H1 (cell line): ENCODE data around the gene L1TD1. TPM values are rescaled to one million over a fixed set of nuclear protein-coding genes. Genes with fewer than 3 reads are reported as not detected.

ENCODE experiments used
- CTCF ChIA-PET: fragments of 300-600 bp; sonication (Branson Sonifier 250); formaldehyde crosslinking; loops from one replicate; lab custom pipeline; 2021; ENCODE audit not compliant: partially characterized antibody; lab: Charles Lee
- POLR2A ChIA-PET: fragments of 300-600 bp; sonication (Branson Sonifier 250); formaldehyde crosslinking; loops from one replicate; lab custom pipeline; 2021; ENCODE audit warnings: inconsistent platforms; ENCODE audit not compliant: partially characterized antibody; lab: Charles Lee
- DNase-seq, 2 experiments: peaks; one replicate each; pipeline versions ENCODE4 v3.0.0 to v3.0.0-alpha.2; 2010 to 2022; ENCODE audit warnings: low spot score in 2 of 2, low read depth in 1 of 2, mixed read lengths in 1 of 2
- FAIRE-seq: peaks from 2 replicates; lab custom pipeline; 2011; peaks lifted over from hg19 to GRCh38; lab: Jason Lieb, UNC
- H2AFZ ChIP-seq: 2 replicates; pipeline ENCODE4 v1.8.1; 2012; ENCODE audit warnings: low read length, inconsistent platforms
- H2AK5ac ChIP-seq: 2 replicates; pipeline ENCODE4 v1.6.1; 2013; ENCODE audit warnings: low read depth, low read length
- H2BK120ac ChIP-seq: replicated peaks from 2 replicates; pipeline ENCODE3; 2013; ENCODE audit warnings: low read depth, low read length, inconsistent platforms
- H2BK12ac ChIP-seq: 2 replicates; pipeline ENCODE4 v1.6.1; 2013; ENCODE audit warnings: low read depth, low read length
- H2BK15ac ChIP-seq: 2 replicates; pipeline ENCODE4 v1.6.1; 2013; ENCODE audit warnings: low read length
- H2BK20ac ChIP-seq: 2 replicates; pipeline ENCODE4 v1.6.1; 2013; ENCODE audit warnings: low read length
- H2BK5ac ChIP-seq: 2 replicates; pipeline ENCODE4 v1.6.1; 2013; ENCODE audit warnings: low read depth, low read length
- H3K14ac ChIP-seq: 2 replicates; pipeline ENCODE4 v1.6.1; 2013; ENCODE audit warnings: inconsistent platforms; ENCODE audit not compliant: insufficient read length
- H3K18ac ChIP-seq: 2 replicates; pipeline ENCODE4 v1.6.1; 2013; ENCODE audit warnings: low read length; ENCODE audit errors: extremely low read depth
- H3K23ac ChIP-seq: 2 replicates; pipeline ENCODE4 v1.6.1; 2013; ENCODE audit warnings: inconsistent platforms; ENCODE audit not compliant: insufficient read length
- H3K23me2 ChIP-seq: 2 replicates; pipeline ENCODE4 v1.6.1; 2013; ENCODE audit warnings: low read depth, low read length
- H3K27ac ChIP-seq: 2 replicates; pipeline ENCODE4 v1.6.1; 2011; ENCODE audit warnings: low read depth, low read length, inconsistent platforms
- H3K27me3 ChIP-seq, 4 experiments: replicated peaks in 1 of 4; 1 replicate in 1 of 4; 2 replicates in 3 of 4; pipeline versions ENCODE4 v1.6.1 to v1.8.1; 2011 to 2013; ENCODE audit warnings: low read length in 3 of 4, mild to moderate bottlenecking in 3 of 4, inconsistent platforms in 2 of 4, mixed read lengths in 2 of 4, moderate library complexity in 1 of 4; ENCODE audit not compliant: control insufficient read depth in 3 of 4, insufficient read depth in 3 of 4; ENCODE audit errors: extremely low read depth in 1 of 4
- H3K36me3 ChIP-seq, 4 experiments: 2 replicates each; pipeline versions ENCODE4 v1.6.1 to v1.8.1; 2011 to 2013; ENCODE audit warnings: mild to moderate bottlenecking in 4 of 4, low read length in 3 of 4, moderate library complexity in 2 of 4, control low read depth in 1 of 4, inconsistent platforms in 1 of 4; ENCODE audit not compliant: insufficient read depth in 4 of 4, control insufficient read depth in 2 of 4
- H3K4ac ChIP-seq: replicated peaks from 2 replicates; pipeline ENCODE3; 2013; ENCODE audit warnings: low read length, low read depth, mixed read lengths, inconsistent platforms; ENCODE audit not compliant: insufficient read length
- H3K4me1 ChIP-seq, 4 experiments: replicated peaks in 1 of 4; 1 replicate in 1 of 4; 2 replicates in 3 of 4; pipeline versions ENCODE4 v1.6.1 to v1.8.1; 2011 to 2013; ENCODE audit warnings: low read length in 3 of 4, inconsistent platforms in 2 of 4, mixed read lengths in 1 of 4; ENCODE audit not compliant: insufficient read depth in 4 of 4, control insufficient read depth in 3 of 4
- H3K4me2 ChIP-seq, 2 experiments: 2 replicates each; pipeline versions ENCODE4 v1.6.1 to v1.8.1; 2011 to 2013; ENCODE audit warnings: low read depth in 2 of 2, low read length in 2 of 2, control low read depth in 1 of 2, inconsistent platforms in 1 of 2, mild to moderate bottlenecking in 1 of 2; ENCODE audit not compliant: insufficient read depth in 1 of 2
- H3K4me3 ChIP-seq, 4 experiments: fragments of 200-600, 300-600 bp in 1 of 4; sonication (generic), shearing (Covaris generic), sonication (Bioruptor Twin) in 1 of 4; 2 replicates each; pipeline versions ENCODE4 v1.5.1 to v1.8.1; 2011 to 2016; ENCODE audit warnings: low read length in 4 of 4, low read depth in 3 of 4, control low read depth in 2 of 4, inconsistent platforms in 2 of 4, mild to moderate bottlenecking in 2 of 4, mixed read lengths in 1 of 4, moderate library complexity in 1 of 4; ENCODE audit not compliant: insufficient read depth in 2 of 4; ENCODE audit errors: extremely low read depth in 1 of 4
- H3K56ac ChIP-seq: replicated peaks from 2 replicates; pipeline ENCODE3; 2013; ENCODE audit warnings: low read depth, mild to moderate bottlenecking, mixed read lengths, low read length, inconsistent platforms; ENCODE audit not compliant: insufficient read length
- H3K79me1 ChIP-seq: 2 replicates; pipeline ENCODE4 v1.6.1; 2013; ENCODE audit warnings: low read depth, low read length, control low read depth
- H3K79me2 ChIP-seq, 2 experiments: 2 replicates each; pipeline versions ENCODE4 v1.6.1 to v1.8.1; 2012 to 2013; ENCODE audit warnings: low read length in 2 of 2, mild to moderate bottlenecking in 2 of 2, inconsistent platforms in 1 of 2; ENCODE audit not compliant: insufficient read depth in 2 of 2, control insufficient read depth in 1 of 2
- H3K9ac ChIP-seq, 4 experiments: replicated peaks in 1 of 4; 1 replicate in 1 of 4; 2 replicates in 3 of 4; pipeline versions ENCODE4 v1.6.1 to v1.8.1; 2011 to 2013; ENCODE audit warnings: low read depth in 3 of 4, low read length in 3 of 4, control low read depth in 2 of 4, mild to moderate bottlenecking in 2 of 4, moderate library complexity in 2 of 4, inconsistent platforms in 1 of 4; ENCODE audit errors: extremely low read depth in 1 of 4
- H3K9me3 ChIP-seq, 2 experiments: 2 replicates each; pipeline versions ENCODE4 v1.6.1 to v1.8.1; 2012 to 2013; ENCODE audit warnings: mild to moderate bottlenecking in 2 of 2, moderate library complexity in 2 of 2, control low read depth in 1 of 2, inconsistent platforms in 1 of 2, low read depth in 1 of 2, low read length in 1 of 2, mixed read lengths in 1 of 2; ENCODE audit not compliant: insufficient read depth in 2 of 2
- H4K20me1 ChIP-seq, 2 experiments: replicated peaks in 1 of 2; 2 replicates each; pipeline versions ENCODE3 to v1.8.1; 2011 to 2013; ENCODE audit warnings: inconsistent platforms in 2 of 2, low read length in 2 of 2, mild to moderate bottlenecking in 1 of 2; ENCODE audit not compliant: insufficient read depth in 2 of 2, control insufficient read depth in 1 of 2
- H4K5ac ChIP-seq: 2 replicates; pipeline ENCODE4 v1.6.1; 2013; ENCODE audit warnings: low read length, low read depth, mixed read lengths, inconsistent platforms; ENCODE audit not compliant: insufficient read length
- H4K8ac ChIP-seq: 2 replicates; pipeline ENCODE4 v1.8.0; 2013; ENCODE audit warnings: mild to moderate bottlenecking, moderate library complexity, low read length, inconsistent platforms; ENCODE audit not compliant: insufficient read depth; ENCODE audit errors: extremely low read depth
- H4K91ac ChIP-seq: replicated peaks from 2 replicates; pipeline ENCODE3; 2013; ENCODE audit warnings: low read length, mixed read lengths, inconsistent platforms; ENCODE audit not compliant: insufficient read length
- CBX5 ChIP-seq: fragments of 300-800, 300-1000 bp; sonication (generic); IDR thresholded peaks from 2 replicates; pipeline ENCODE4 v1.7.1; 2016; ENCODE audit warnings: antibody characterized with exemption, low read length, low read depth
- CEBPB ChIP-seq: IDR thresholded peaks from 2 replicates; pipeline ENCODE4 v1.6.1; 2012; ENCODE audit warnings: low read depth, low read length
- CHD2 ChIP-seq: IDR thresholded peaks from 2 replicates; pipeline ENCODE4 v1.6.1; 2012; ENCODE audit warnings: low read length, improper control_type of control experiment
- CREB1 ChIP-seq: IDR thresholded peaks from 2 replicates; pipeline ENCODE4 v1.6.1; 2012; ENCODE audit warnings: inconsistent platforms
- FOSL1 ChIP-seq: IDR thresholded peaks from 2 replicates; pipeline ENCODE4 v1.6.1; 2011; ENCODE audit warnings: mild to moderate bottlenecking, low read depth, low read length, moderate library complexity; ENCODE audit not compliant: insufficient read depth
- JUN ChIP-seq: IDR thresholded peaks from 2 replicates; pipeline ENCODE4 v1.6.1; 2011; ENCODE audit warnings: low read depth, mild to moderate bottlenecking, improper control_type of control experiment, low read length
- PHF8 ChIP-seq: fragments of 200-600 bp; sonication (generic); conservative IDR thresholded peaks from 2 replicates; pipeline ENCODE4 v1.7.1; 2012; ENCODE audit warnings: low read depth, mild to moderate bottlenecking, inconsistent platforms, low read length, moderate library complexity
- POLR2A ChIP-seq, 2 experiments: IDR thresholded peaks; 1 replicate in 1 of 2; 2 replicates in 1 of 2; pipeline ENCODE4 v1.6.1; 2011; ENCODE audit warnings: low read depth in 2 of 2, low read length in 2 of 2, mild to moderate bottlenecking in 2 of 2; ENCODE audit errors: control extremely low read depth in 1 of 2
- RBBP5 ChIP-seq: IDR thresholded peaks from 2 replicates; pipeline ENCODE4 v1.7.1; 2012; ENCODE audit warnings: low read depth, mild to moderate bottlenecking, inconsistent platforms, low read length, moderate library complexity, borderline replicate concordance
- RXRA ChIP-seq: IDR thresholded peaks from 2 replicates; pipeline ENCODE4 v1.6.1; 2011; ENCODE audit warnings: low read depth, mild to moderate bottlenecking, low read length, moderate library complexity; ENCODE audit not compliant: insufficient read depth
- SAP30 ChIP-seq: fragments of 300-600 bp; sonication (generic); IDR thresholded peaks from 2 replicates; pipeline ENCODE4 v1.7.1; 2012; ENCODE audit warnings: low read length, moderate library complexity, mild to moderate bottlenecking, inconsistent platforms; ENCODE audit not compliant: insufficient read depth, insufficient replicate concordance
- SP4 ChIP-seq: IDR thresholded peaks from 2 replicates; pipeline ENCODE4 v1.6.1; 2012; ENCODE audit warnings: low read length, inconsistent platforms
- SUZ12 ChIP-seq: fragments of 200-600 bp; sonication (generic); IDR thresholded peaks from 2 replicates; pipeline ENCODE4 v1.6.1; 2012; ENCODE audit warnings: mild to moderate bottlenecking, inconsistent platforms, low read length, moderate library complexity, mixed read lengths
- TBP ChIP-seq: IDR thresholded peaks from 2 replicates; pipeline ENCODE4 v1.6.1; 2011; ENCODE audit warnings: low read depth, low read length, improper control_type of control experiment
- WGBS, 2 experiments: shearing (Covaris generic) in 1 of 2; methylation state at CpG; one replicate each; pipeline versions ENCODE4 v1.1.6 to v1.1.7; 2013 to 2015; ENCODE audit warnings: low lambda C conversion rate in 2 of 2, mixed read lengths in 2 of 2, inconsistent platforms in 1 of 2, low coverage in 1 of 2, missing lambda C conversion rate in 1 of 2; ENCODE audit not compliant: insufficient replicate concordance in 2 of 2, insufficient coverage in 1 of 2, insufficient read length in 1 of 2; ENCODE audit errors: extremely low coverage in 1 of 2, missing lambda C conversion rate in 1 of 2; 5-methylcytosine and 5-hydroxymethylcytosine counted together
- polyA plus RNA-seq, 7 experiments: library from polyadenylated mRNA; depleted of rRNA in 3 of 7; stranded (reverse) in 5 of 7; unstranded in 2 of 7; fragments of >200 nt in 5 of 7; fragments of 200-250 nt in 2 of 7; gene quantifications; 1 replicate in 5 of 7; 2 replicates in 1 of 7; 4 replicates in 1 of 7; pipeline versions ENCODE4 v1.2.1 to v1.2.3, GENCODE V29; 2011 to 2013; ENCODE audit warnings: missing spikeins in 2 of 7, mixed read lengths in 2 of 7
- total RNA-seq: library from RNA; stranded (reverse); fragmentation: NEBNext Ultra II Directional; extraction: Animal tissue kit (Norgen Biotek cat#: 25700); gene quantifications from 2 replicates; pipeline ENCODE4 v1.2.1, GENCODE V29; 2021

Gene L1TD1
- total and polyA plus RNA-seq, 2 of the 8 experiments (the other 6 are each of a cell fraction or from before 2014, with no cell fraction given): 35.3 to 441 TPM

DNA sequence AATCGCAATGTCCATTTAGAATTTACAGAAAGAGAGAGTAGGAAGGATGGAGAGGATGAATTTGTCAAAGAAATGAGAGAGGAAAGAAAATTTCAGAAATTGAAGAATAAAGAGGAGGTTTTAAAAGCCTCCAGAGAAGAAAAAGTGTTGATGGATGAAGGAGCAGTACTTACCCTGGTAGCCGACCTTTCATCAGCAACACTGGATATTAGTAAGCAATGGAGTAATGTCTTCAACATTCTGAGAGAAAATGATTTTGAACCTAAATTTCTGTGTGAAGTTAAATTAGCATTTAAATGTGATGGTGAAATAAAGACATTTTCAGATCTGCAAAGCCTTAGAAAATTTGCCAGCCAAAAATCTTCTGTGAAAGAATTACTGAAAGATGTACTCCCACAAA, 12.5 kb downstream of the L1TD1 start:
- Histone ChIP-seq H3K23me2 (no peaks in the 10 kb centered on the region), H3K79me1 (peaks cover 3% of the 10 kb centered on the region; the same call in 1 of the 2 replicates), H3K56ac (no peak overlapping the region), H3K4me1 (peaks cover 0 to 5% (median 1%) of the 10 kb centered on the region in 4 experiments; a peak in 1 of 7 replicates), H3K4me2 (no peak overlapping the region), H3K79me2 (peaks cover 0 to 64% of the 10 kb centered on the region in 2 experiments; a peak in 2 of 4 replicates), H3K27ac (no peak overlapping the region), H3K9me3 (peaks cover 0 to 9% of the 10 kb centered on the region in 2 experiments; a peak in 1 of 4 replicates), H3K27me3 (no peaks in the 10 kb centered on the region), H3K4ac (no peak overlapping the region), H4K91ac (no peak overlapping the region), H2BK120ac (no peak overlapping the region), H4K20me1 (peaks cover 12 to 19% of the 10 kb centered on the region in 2 experiments), H3K23ac (no peak overlapping the region), H3K18ac (no peak overlapping the region), H3K9ac (no peak overlapping the region; a peak in 1 of 7 replicates), H4K5ac (no peak overlapping the region), H2BK5ac (no peak overlapping the region), H2AK5ac (no peak overlapping the region), H4K8ac (no peak overlapping the region), H3K14ac (no peak overlapping the region), H3K36me3 (peaks cover 35 to 97% (median 73%) of the 10 kb centered on the region in 4 experiments), H2BK20ac (no peak overlapping the region), H2AFZ (no peak overlapping the region), H2BK15ac (no peak overlapping the region), H3K4me3 (no peak overlapping the region), H2BK12ac (no peak overlapping the region)
- no peak for FAIRE-seq
- ChIA-PET CTCF (interaction anchor here (1.1 to 8.4 kb wide), 3 partner anchors 21 to 198 kb away, joined by 3 to 69 read pairs (median 4); no protein-coding TSS in a partner anchor), POLR2A (interaction anchor here (1.0 to 26.8 kb wide), 10 partner anchors 14 to 228 kb away, joined by 3 to 1232 read pairs (median 14); partner anchors contain the start of gene L1TD1)
- no peak for DNase-seq
- 95% methylated on average over 2 of the region's 2 CpGs; no CpG with 5 or more reads in 1 of the 2 experiments for WGBS, 2 experiments
- TF ChIP-seq PHF8 (no peak), CBX5 (no peak), RXRA (no peak), CREB1 (no peak), SAP30 (no peak), SP4 (no peak), POLR2A (IDR thresholded peaks at IDR 0.05; ENCODE audit: control extremely low read depth in 1 of 2, low read depth in 2 of 2, low read length in 2 of 2) (no peak), SUZ12 (no peak), JUN (no peak), TBP (no peak), FOSL1 (no peak), CEBPB (no peak), CHD2 (no peak), RBBP5 (no peak)
